SK-N-SH (cell line): ENCODE measurements around the gene FXR1. TPM values are rescaled to one million over a fixed set of nuclear protein-coding genes. Genes with fewer than 3 reads are reported as not detected.
"Not testable (repeated sequence)": the region's sequence is repeated elsewhere in the genome, so short reads cannot be mapped to it uniquely, and the experiment has no call there.

Experiments
- CTCF ChIA-PET: fragments of 300-600, 350-600 bp; formaldehyde crosslinking; extraction: SDS; loops from one replicate; lab custom pipeline; 2021; lab: Yijun Ruan, JAX
- POLR2A ChIA-PET: fragments of 350-600 bp; sonication (Branson Sonifier 250); formaldehyde crosslinking; extraction: SDS; loops from one replicate; lab custom pipeline; 2020; ENCODE audit warnings: antibody characterized with exemption, inconsistent platforms; lab: Yijun Ruan, JAX
- DNase-seq: peaks from one replicate; pipeline ENCODE4 v3.0.0; 2012
- H2AFZ ChIP-seq: fragments of 200-600 bp; sonication (generic); 2 replicates; pipeline ENCODE4 v1.8.1; 2016; ENCODE audit warnings: antibody characterized with exemption, mild to moderate bottlenecking, low read depth
- H3F3A ChIP-seq: fragments of 200-600 bp; sonication (generic); replicated peaks from 2 replicates; pipeline ENCODE3; 2016; ENCODE audit warnings: antibody characterized with exemption, mild to moderate bottlenecking; ENCODE audit not compliant: insufficient read depth
- H3K27ac ChIP-seq, 2 experiments: fragments of 200-500 bp in 1 of 2; fragments of 200-600 bp in 1 of 2; sonication (Bioruptor generic) in 1 of 2; sonication (generic), shearing (Covaris generic) in 1 of 2; 2 replicates each; pipeline versions ENCODE4 v1.5.1 to v1.6.1; 2014 to 2016; ENCODE audit warnings: low read depth in 2 of 2, inconsistent platforms in 1 of 2, low read length in 1 of 2, mild to moderate bottlenecking in 1 of 2, mixed read lengths in 1 of 2
- H3K27me3 ChIP-seq: fragments of 200-600 bp; sonication (generic), shearing (Covaris generic); 2 replicates; pipeline ENCODE4 v1.6.1; 2016; ENCODE audit warnings: mixed run types; ENCODE audit not compliant: insufficient read depth
- H3K36me3 ChIP-seq, 2 experiments: fragments of 200-500 bp in 1 of 2; fragments of 200-600 bp in 1 of 2; sonication (Bioruptor generic) in 1 of 2; sonication (generic) in 1 of 2; replicated peaks in 1 of 2; 2 replicates each; pipeline versions ENCODE3 to v1.5.1; 2014 to 2016; ENCODE audit warnings: low read length in 1 of 2, mild to moderate bottlenecking in 1 of 2; ENCODE audit not compliant: insufficient read depth in 2 of 2, control insufficient read depth in 1 of 2
- H3K4me1 ChIP-seq, 2 experiments: fragments of 200-500 bp in 1 of 2; fragments of 200-600 bp in 1 of 2; sonication (Bioruptor generic) in 1 of 2; sonication (generic), shearing (Covaris generic) in 1 of 2; 2 replicates each; pipeline versions ENCODE4 v1.5.1 to v1.6.1; 2014 to 2016; ENCODE audit warnings: low read depth in 1 of 2, low read length in 1 of 2, mixed run types in 1 of 2; ENCODE audit not compliant: insufficient read depth in 2 of 2, control insufficient read depth in 1 of 2
- H3K4me2 ChIP-seq: fragments of 200-600 bp; sonication (generic), shearing (Covaris generic); 2 replicates; pipeline ENCODE4 v1.6.1; 2017; ENCODE audit warnings: mixed run types
- H3K4me3 ChIP-seq, 2 experiments: fragments of 200-500 bp in 1 of 2; fragments of 200-600 bp in 1 of 2; sonication (Bioruptor generic) in 1 of 2; sonication (generic), shearing (Covaris generic) in 1 of 2; 2 replicates each; pipeline versions ENCODE4 v1.5.1 to v1.8.1; 2014 to 2016; ENCODE audit warnings: low read depth in 2 of 2, inconsistent platforms in 1 of 2, low read length in 1 of 2, mild to moderate bottlenecking in 1 of 2, mixed read lengths in 1 of 2, moderate library complexity in 1 of 2
- H3K79me2 ChIP-seq: fragments of 200-600 bp; sonication (generic); 2 replicates; pipeline ENCODE4 v1.8.1; 2017; ENCODE audit warnings: mild to moderate bottlenecking; ENCODE audit not compliant: insufficient read depth
- H3K9ac ChIP-seq: fragments of 200-600 bp; sonication (generic); 2 replicates; pipeline ENCODE4 v1.6.1; 2017; ENCODE audit warnings: mixed run types
- H3K9me2 ChIP-seq: fragments of 200-600 bp; sonication (generic); 2 replicates; pipeline ENCODE4 v1.6.1; 2017; ENCODE audit warnings: mixed run types
- H3K9me3 ChIP-seq: fragments of 200-600 bp; sonication (generic); 2 replicates; pipeline ENCODE4 v1.6.1; 2017; ENCODE audit warnings: mixed run types, mild to moderate bottlenecking, moderate library complexity
- H4K20me1 ChIP-seq: fragments of 200-600 bp; sonication (generic); 2 replicates; pipeline ENCODE4 v1.6.1; 2017; ENCODE audit warnings: mild to moderate bottlenecking, mixed run types; ENCODE audit not compliant: insufficient read depth
- ELF1 ChIP-seq: IDR thresholded peaks from 2 replicates; pipeline ENCODE4 v1.4.0; 2012
- EP300 ChIP-seq, 2 experiments: IDR thresholded peaks; 2 replicates each; pipeline versions ENCODE4 v1.4.0 to v1.6.1; 2012; ENCODE audit warnings: borderline replicate concordance in 1 of 2, low read depth in 1 of 2, low read length in 1 of 2
- EZH2phosphoT487 ChIP-seq: fragments of 200-600 bp; sonication (generic); IDR thresholded peaks from 2 replicates; pipeline ENCODE4 v1.6.1; 2017; ENCODE audit warnings: low read depth, mixed run types, mild to moderate bottlenecking, antibody characterized with exemption, moderate library complexity, borderline replicate concordance
- FOSL2 ChIP-seq: IDR thresholded peaks from 2 replicates; pipeline ENCODE4 v1.4.0; 2012; ENCODE audit warnings: low read depth, mild to moderate bottlenecking, moderate library complexity, borderline replicate concordance
- FOXJ3 ChIP-seq: sonication (generic); formaldehyde crosslinking; IDR thresholded peaks from 2 replicates; pipeline ENCODE4 v1.5.1; 2020; ENCODE audit warnings: mild to moderate bottlenecking, missing genetic modification reagents
- FOXM1 ChIP-seq: IDR thresholded peaks from 2 replicates; pipeline ENCODE4 v1.4.0; 2012; ENCODE audit warnings: low read depth, mild to moderate bottlenecking
- GABPA ChIP-seq: IDR thresholded peaks from 2 replicates; pipeline ENCODE4 v1.4.0; 2012; ENCODE audit warnings: low read depth, mild to moderate bottlenecking
- GATA2 ChIP-seq: sonication (generic); formaldehyde crosslinking; IDR thresholded peaks from 2 replicates; pipeline ENCODE4 v1.5.0; 2020; ENCODE audit warnings: mild to moderate bottlenecking, missing genetic modification reagents
- JUND ChIP-seq: IDR thresholded peaks from 2 replicates; pipeline ENCODE4 v1.4.0; 2012
- POLR2AphosphoS5 ChIP-seq: IDR thresholded peaks from 2 replicates; pipeline ENCODE4 v1.6.1; 2012; ENCODE audit warnings: low read depth, low read length
- RCOR1 ChIP-seq: fragments of 150-350 bp; IDR thresholded peaks from 2 replicates; pipeline ENCODE4 v1.6.1; 2017; ENCODE audit warnings: antibody characterized with exemption, low read length
- RFX5 ChIP-seq: IDR thresholded peaks from 2 replicates; pipeline ENCODE4 v1.6.1; 2012; ENCODE audit warnings: mild to moderate bottlenecking, improper control_type of control experiment, low read length
- RXRA ChIP-seq: IDR thresholded peaks from 2 replicates; pipeline ENCODE4 v1.4.0; 2012; ENCODE audit warnings: low read depth, mild to moderate bottlenecking, borderline replicate concordance
- SMC3 ChIP-seq: IDR thresholded peaks from 2 replicates; pipeline ENCODE4 v1.6.1; 2012; ENCODE audit warnings: low read depth, low read length, improper control_type of control experiment
- TAF1 ChIP-seq: IDR thresholded peaks from 2 replicates; pipeline ENCODE4 v1.6.1; 2012; ENCODE audit warnings: low read depth, mild to moderate bottlenecking, low read length, moderate library complexity, borderline replicate concordance
- ZBTB33 ChIP-seq: IDR thresholded peaks from 2 replicates; pipeline ENCODE4 v1.4.0; 2012; ENCODE audit warnings: low read depth, borderline replicate concordance
- WGBS: methylation state at CpG from one replicate; pipeline ENCODE4 v1.1.6; 2017; ENCODE audit warnings: low lambda C conversion rate; 5-methylcytosine and 5-hydroxymethylcytosine counted together
- polyA plus RNA-seq, 3 experiments: library from polyadenylated mRNA; depleted of rRNA; stranded (reverse); fragments of >200 nt; gene quantifications; 2 replicates each; pipeline ENCODE4 v1.2.3, GENCODE V29; 2012
- TF ChIP-seq, protein P1 (sequence below): IDR thresholded peaks from 2 replicates; pipeline ENCODE4 v1.4.0; 2012; ENCODE audit warnings: low read depth
- TF ChIP-seq, protein P2 (sequence below): IDR thresholded peaks from 2 replicates; pipeline ENCODE4 v1.4.0; 2012; ENCODE audit warnings: low read depth, borderline replicate concordance
- TF ChIP-seq, protein P3 (sequence below): fragments of 150-350 bp; IDR thresholded peaks from 2 replicates; pipeline ENCODE4 v1.6.1; 2017; ENCODE audit warnings: antibody characterized with exemption, low read length, low read depth, borderline replicate concordance

FXR1 gene
- polyA plus RNA-seq, 1 of the 3 experiments (the other 2 are of a cell fraction): 114 TPM

DNA sequence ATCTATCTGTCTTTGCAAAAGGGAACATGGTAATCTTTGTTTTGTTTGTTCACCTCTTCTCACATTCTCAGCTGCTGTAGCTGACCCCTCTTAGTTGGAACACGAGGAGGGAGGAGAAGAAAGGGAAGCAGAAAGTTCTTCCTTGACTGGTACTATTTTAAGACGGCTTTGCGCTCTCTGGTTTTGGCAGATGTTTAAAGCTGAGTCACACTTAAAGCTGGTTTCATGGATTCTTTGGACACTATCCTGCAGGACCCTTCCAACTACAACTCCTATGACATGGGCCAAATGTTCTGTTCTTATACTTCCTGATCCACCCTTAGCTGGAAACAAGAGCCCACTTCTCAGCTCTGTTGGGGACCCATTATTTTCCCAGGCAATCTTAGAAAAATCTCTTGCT lies 40.6 kb upstream of the FXR1 start:
- Histone ChIP-seq H3K9me3 (no peaks in the 10 kb centered on the region), H3K4me1 (no peaks in the 10 kb centered on the region), H3F3A (no peaks in the 10 kb centered on the region), H3K27ac (no peak overlapping the region), H4K20me1 (no peaks in the 10 kb centered on the region), H3K36me3 (no peaks in the 10 kb centered on the region), H2AFZ (no peak overlapping the region), H3K27me3 (no peaks in the 10 kb centered on the region), H3K9ac (no peak overlapping the region), H3K4me3 (no peak overlapping the region), H3K9me2 (no peaks in the 10 kb centered on the region), H3K4me2 (no peak overlapping the region), H3K79me2 (no peaks in the 10 kb centered on the region)
- ChIA-PET CTCF (interaction anchor here (0.8 kb wide), 1 partner anchor 11 kb away, joined by 3 read pairs; no protein-coding TSS in a partner anchor), POLR2A (no interaction called here)
- no peak for DNase-seq
- TF ChIP-seq RCOR1 (no peak), TAF1 (no peak), FOXJ3 (CRISPR knock-in tag) (no peak), POLR2AphosphoS5 (no peak)
- WGBS: 53% methylated on average over 3 of the region's 3 CpGs

- H2AFZ ChIP-seq, DNase-seq, H3K4me2 ChIP-seq, H3K27ac ChIP-seq, H3K4me3 ChIP-seq, H3K4me1 ChIP-seq, H3K27me3 ChIP-seq, H3K9me2 ChIP-seq, H3K36me3 ChIP-seq, H3K9me3 ChIP-seq, CTCF ChIA-PET, H4K20me1 ChIP-seq, H3K79me2 ChIP-seq, POLR2A ChIA-PET, H3F3A ChIP-seq, H3K9ac ChIP-seq: not testable (repeated sequence)
- 58% methylated on average over 8 of the region's 9 CpGs for WGBS
Measured at GRCh38 chr3:180872430-180872829, 40.0 kb upstream of the FXR1 start.

DNA sequence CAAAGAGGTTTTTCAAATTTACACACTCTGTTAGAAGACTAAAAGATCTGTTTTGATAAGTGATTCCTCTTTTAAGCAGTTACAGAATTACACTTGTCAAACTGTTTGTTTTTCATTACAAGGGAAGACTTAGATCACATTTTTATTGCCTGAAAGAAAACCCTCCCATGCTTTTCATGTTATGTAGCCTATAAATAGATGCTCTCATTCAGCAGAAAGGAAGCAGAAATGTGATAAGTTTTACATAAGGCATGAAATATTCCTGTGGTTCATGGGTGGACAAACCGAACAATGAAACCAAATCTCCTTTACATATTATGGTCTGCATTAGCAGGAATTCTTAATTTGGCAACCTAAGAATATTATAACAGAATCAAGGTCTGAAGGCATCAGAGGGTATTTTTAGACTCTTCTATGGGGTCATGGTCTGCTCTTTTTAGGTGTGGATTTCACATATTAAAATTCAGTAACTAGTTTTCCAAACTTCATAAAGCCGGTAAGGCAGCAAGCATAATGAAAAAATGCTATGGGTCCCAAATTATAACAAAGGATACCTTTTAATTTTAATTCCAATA lies 37.3 kb upstream of the FXR1 start:
- Histone ChIP-seq H3K27ac (no peak overlapping the region), H3K9me3 (no peaks in the 10 kb centered on the region), H4K20me1 (no peaks in the 10 kb centered on the region), H3K36me3 (no peaks in the 10 kb centered on the region), H3K9ac (no peak overlapping the region), H3K9me2 (no peaks in the 10 kb centered on the region), H3K4me2 (no peak overlapping the region), H3K4me1 (no peaks in the 10 kb centered on the region), H3K4me3 (no peak overlapping the region), H2AFZ (no peak overlapping the region), H3K27me3 (no peaks in the 10 kb centered on the region), H3F3A (no peaks in the 10 kb centered on the region), H3K79me2 (no peaks in the 10 kb centered on the region)
- ChIA-PET CTCF (no interaction called here), POLR2A (no interaction called here)
- 34% methylated on average over 2 of the region's 2 CpGs for WGBS
- DNase-seq: no peak
- TF ChIP-seq ZBTB33 (no peak), POLR2AphosphoS5 (no peak), TAF1 (no peak), RXRA (no peak), EZH2phosphoT487 (no peak), RFX5 (no peak), FOXM1 (no peak), GABPA (no peak), FOSL2 (no peak), JUND (no peak), EP300 (IDR thresholded peaks at IDR 0.05; ENCODE audit: borderline replicate concordance in 1 of 2, low read depth in 1 of 2, low read length in 1 of 2) (no peak), GATA2 (CRISPR knock-in tag) (no peak), ELF1 (no peak), SMC3 (no peak)
- TF ChIP-seq, protein P1, sequence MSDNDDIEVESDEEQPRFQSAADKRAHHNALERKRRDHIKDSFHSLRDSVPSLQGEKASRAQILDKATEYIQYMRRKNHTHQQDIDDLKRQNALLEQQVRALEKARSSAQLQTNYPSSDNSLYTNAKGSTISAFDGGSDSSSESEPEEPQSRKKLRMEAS: no peak
- TF ChIP-seq, protein P2, sequence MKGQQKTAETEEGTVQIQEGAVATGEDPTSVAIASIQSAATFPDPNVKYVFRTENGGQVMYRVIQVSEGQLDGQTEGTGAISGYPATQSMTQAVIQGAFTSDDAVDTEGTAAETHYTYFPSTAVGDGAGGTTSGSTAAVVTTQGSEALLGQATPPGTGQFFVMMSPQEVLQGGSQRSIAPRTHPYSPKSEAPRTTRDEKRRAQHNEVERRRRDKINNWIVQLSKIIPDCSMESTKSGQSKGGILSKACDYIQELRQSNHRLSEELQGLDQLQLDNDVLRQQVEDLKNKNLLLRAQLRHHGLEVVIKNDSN: no peak
- TF ChIP-seq, protein P3, sequence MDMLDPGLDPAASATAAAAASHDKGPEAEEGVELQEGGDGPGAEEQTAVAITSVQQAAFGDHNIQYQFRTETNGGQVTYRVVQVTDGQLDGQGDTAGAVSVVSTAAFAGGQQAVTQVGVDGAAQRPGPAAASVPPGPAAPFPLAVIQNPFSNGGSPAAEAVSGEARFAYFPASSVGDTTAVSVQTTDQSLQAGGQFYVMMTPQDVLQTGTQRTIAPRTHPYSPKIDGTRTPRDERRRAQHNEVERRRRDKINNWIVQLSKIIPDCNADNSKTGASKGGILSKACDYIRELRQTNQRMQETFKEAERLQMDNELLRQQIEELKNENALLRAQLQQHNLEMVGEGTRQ: no peak
